Type B pancreatic cell (in vitro differentiated cells): ENCODE measurements around the gene KAZN. TPM values are rescaled to one million over a fixed set of nuclear protein-coding genes. Genes with fewer than 3 reads are reported as not detected.

ENCODE experiments used
- DNase-seq: peaks from one replicate; pipeline ENCODE4 v3.0.0; 2021; ENCODE audit warnings: mixed read lengths; ENCODE audit not compliant: unreplicated experiment; ENCODE audit errors: extremely low spot score
- H3K27ac Mint-ChIP-seq: 2 replicates; pipeline ENCODE4 v1.8.0; 2021; ENCODE audit warnings: mild to moderate bottlenecking, mixed read lengths
- H3K27me3 Mint-ChIP-seq: 2 replicates; pipeline ENCODE4 v1.8.0; 2021; ENCODE audit warnings: mixed read lengths
- H3K36me3 Mint-ChIP-seq: 2 replicates; pipeline ENCODE4 v1.8.0; 2021; ENCODE audit warnings: mixed read lengths
- H3K4me1 Mint-ChIP-seq: one replicate; pipeline ENCODE4 v1.8.0; 2021; ENCODE audit warnings: mixed read lengths; ENCODE audit not compliant: unreplicated experiment
- H3K4me3 Mint-ChIP-seq: 2 replicates; pipeline ENCODE4 v1.8.0; 2021; ENCODE audit warnings: mild to moderate bottlenecking, mixed read lengths
- H3K9me3 Mint-ChIP-seq: 2 replicates; pipeline ENCODE4 v1.8.0; 2021; ENCODE audit warnings: mixed read lengths
- total RNA-seq: library from RNA; stranded (reverse); gene quantifications from 2 replicates; pipeline ENCODE4 v1.2.1, GENCODE V29; 2021; ENCODE audit warnings: low replicate concordance
- TF ChIP-seq, protein P1 (sequence below): fragments of 200-600 bp; sonication (generic); conservative IDR thresholded peaks from 2 replicates; pipeline ENCODE4 v1.5.0; 2021; ENCODE audit warnings: antibody characterized with exemption, mild to moderate bottlenecking

Gene KAZN
- total RNA-seq, 1 donor from 2014 or later: 33.7 TPM

GRCh38 chr1:14745789-14746188, 147.3 kb downstream of the KAZN start:
- no peak overlapping the region for H3K27ac Mint-ChIP-seq
- DNase-seq: no peak

DNA sequence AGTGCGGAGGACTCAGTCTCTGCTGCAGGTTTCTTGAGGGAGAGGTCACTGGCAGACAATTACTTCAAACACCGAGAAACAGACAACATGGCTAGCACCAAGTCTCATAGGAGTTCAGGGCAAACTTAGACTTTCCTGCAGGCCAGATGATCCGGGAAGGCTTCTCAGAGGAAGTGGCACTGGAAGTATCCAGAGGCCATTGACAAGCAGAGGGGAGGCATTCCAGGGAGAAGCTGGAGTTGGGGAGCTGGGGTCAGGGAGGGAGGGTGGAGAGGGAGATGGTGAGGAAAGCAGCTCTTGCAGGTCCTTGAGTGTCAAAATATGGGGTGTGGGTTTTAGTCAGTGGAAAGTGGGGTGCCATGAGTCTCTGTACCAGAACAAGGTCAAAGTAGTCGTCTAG, 147.9 kb downstream of the KAZN start:
- Mint-ChIP-seq H3K27ac (no peak overlapping the region), H3K36me3 (peaks cover 3% of the 10 kb centered on the region)

More at GRCh38 chr1:14745789-14746188, 147.3 kb downstream of the KAZN start:
- TF ChIP-seq, protein P1, sequence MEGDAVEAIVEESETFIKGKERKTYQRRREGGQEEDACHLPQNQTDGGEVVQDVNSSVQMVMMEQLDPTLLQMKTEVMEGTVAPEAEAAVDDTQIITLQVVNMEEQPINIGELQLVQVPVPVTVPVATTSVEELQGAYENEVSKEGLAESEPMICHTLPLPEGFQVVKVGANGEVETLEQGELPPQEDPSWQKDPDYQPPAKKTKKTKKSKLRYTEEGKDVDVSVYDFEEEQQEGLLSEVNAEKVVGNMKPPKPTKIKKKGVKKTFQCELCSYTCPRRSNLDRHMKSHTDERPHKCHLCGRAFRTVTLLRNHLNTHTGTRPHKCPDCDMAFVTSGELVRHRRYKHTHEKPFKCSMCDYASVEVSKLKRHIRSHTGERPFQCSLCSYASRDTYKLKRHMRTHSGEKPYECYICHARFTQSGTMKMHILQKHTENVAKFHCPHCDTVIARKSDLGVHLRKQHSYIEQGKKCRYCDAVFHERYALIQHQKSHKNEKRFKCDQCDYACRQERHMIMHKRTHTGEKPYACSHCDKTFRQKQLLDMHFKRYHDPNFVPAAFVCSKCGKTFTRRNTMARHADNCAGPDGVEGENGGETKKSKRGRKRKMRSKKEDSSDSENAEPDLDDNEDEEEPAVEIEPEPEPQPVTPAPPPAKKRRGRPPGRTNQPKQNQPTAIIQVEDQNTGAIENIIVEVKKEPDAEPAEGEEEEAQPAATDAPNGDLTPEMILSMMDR: no peak
- no peaks in the 10 kb centered on the region for H3K9me3 Mint-ChIP-seq
- peaks cover 3% of the 10 kb centered on the region for H3K36me3 Mint-ChIP-seq
- H3K4me3 Mint-ChIP-seq: no peak overlapping the region
- peaks cover 21% of the 10 kb centered on the region for H3K4me1 Mint-ChIP-seq
- no peaks in the 10 kb centered on the region for H3K27me3 Mint-ChIP-seq

DNA sequence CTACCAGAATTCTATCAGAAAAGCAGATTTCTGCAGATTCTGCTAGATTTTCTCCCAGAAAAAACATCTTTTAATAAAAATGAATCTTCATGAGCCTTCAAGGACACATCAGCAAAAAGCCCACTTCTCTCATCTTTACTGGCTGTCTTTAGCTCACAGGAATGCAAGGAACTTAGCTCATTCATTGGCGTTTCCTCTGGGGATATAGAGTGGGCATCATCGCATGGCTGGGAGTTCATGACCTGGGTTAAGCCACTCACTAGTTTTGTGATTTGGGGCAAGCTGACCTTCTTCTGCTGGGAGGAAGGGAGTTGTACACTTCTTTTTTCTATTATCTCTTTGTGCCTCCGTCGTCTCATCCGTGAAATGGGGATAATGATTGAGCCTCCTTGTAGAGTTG, 149.7 kb downstream of the KAZN start:
- H3K4me3 Mint-ChIP-seq: no peak overlapping the region
- H3K9me3 Mint-ChIP-seq: no peaks in the 10 kb centered on the region
- H3K36me3 Mint-ChIP-seq: peaks cover 7% of the 10 kb centered on the region
- H3K4me1 Mint-ChIP-seq: no peaks in the 10 kb centered on the region
- no peak overlapping the region for H3K27ac Mint-ChIP-seq
- no peaks in the 10 kb centered on the region for H3K27me3 Mint-ChIP-seq
- TF ChIP-seq, protein P1: no peak
- no peak for DNase-seq

More for the DNA sequence above, 147.9 kb downstream of the KAZN start:
- DNase-seq: no peak
- Mint-ChIP-seq H3K9me3 (no peaks in the 10 kb centered on the region), H3K27me3 (no peaks in the 10 kb centered on the region), H3K4me1 (peaks cover 15% of the 10 kb centered on the region), H3K4me3 (no peak overlapping the region)
- TF ChIP-seq, protein P1: no peak

GRCh38 chr1:14748977-14749376, 150.5 kb downstream of the KAZN start:
- Mint-ChIP-seq H3K4me3 (no peak overlapping the region), H3K9me3 (no peaks in the 10 kb centered on the region), H3K27ac (no peak overlapping the region), H3K4me1 (no peaks in the 10 kb centered on the region), H3K27me3 (no peaks in the 10 kb centered on the region), H3K36me3 (peaks cover 7% of the 10 kb centered on the region)
- TF ChIP-seq, protein P1: no peak
- DNase-seq: no peak

DNA sequence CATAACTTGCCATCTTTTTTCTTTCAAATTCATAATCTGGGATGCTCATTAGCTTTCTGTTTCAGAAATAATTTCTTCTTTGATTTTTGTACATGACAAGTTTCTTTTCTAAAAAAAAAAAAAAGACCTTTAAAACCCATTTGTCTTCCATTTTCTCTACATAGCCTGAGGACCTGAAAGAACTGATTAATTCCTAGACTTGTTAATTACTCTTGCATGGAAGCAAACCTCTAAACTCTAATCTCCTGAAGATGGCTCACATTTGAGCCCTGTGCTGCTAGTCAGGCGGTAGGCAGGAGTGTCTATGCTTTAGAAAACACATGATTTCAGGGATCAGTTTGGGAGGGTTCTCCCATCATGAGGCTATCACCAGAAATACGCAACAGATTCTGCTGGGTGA, 152.0 kb downstream of the KAZN start:
- DNase-seq: no peak
- Mint-ChIP-seq H3K4me1 (peaks cover 2% of the 10 kb centered on the region), H3K27me3 (no peaks in the 10 kb centered on the region), H3K36me3 (peaks cover 7% of the 10 kb centered on the region), H3K27ac (no peak overlapping the region), H3K9me3 (no peaks in the 10 kb centered on the region), H3K4me3 (no peak overlapping the region)
- TF ChIP-seq, protein P1: no peak
